ENCODE results near the gene MUC16.
"Not testable (repeated sequence)": the region's sequence is repeated elsewhere in the genome, so short reads cannot be mapped to it uniquely, and the experiment has no call there.

MUC16 gene

DNA sequence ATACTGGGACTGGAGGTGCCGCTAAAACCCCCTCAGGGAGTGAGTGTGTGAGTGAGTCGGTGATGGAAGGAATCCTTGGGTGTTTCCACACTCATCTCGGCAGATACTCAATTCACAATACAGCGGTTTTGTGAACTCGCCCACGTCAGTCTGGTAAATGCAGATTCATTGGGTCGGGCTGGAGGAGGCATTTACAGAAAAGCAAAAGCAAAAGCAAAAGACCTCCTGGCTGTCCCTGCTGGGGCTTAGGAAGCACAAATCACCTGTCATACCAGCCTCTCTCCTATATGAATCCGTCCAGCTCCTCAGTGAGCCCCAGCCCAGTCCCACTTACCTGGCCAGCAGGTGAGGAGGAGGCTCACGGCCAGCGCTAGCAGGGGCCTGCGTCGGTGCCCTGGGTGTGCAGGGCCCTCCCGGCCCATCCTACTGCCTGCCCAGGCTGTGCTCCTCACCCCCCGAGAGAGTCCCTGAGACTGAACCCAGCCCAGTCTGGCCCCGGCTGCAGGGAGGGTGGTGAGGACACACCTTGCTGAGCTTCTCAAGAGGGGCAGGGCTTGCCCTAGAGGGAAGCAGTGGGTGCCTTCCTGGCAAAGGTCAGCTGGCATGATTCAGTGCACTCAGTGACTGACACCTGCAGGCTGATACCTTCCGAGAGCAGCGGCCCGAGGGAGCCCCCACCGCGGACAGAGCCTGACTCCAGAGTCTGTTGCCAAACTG lies at the start of gene MUC16:
TSS of gene MUC16 (minus strand) at position 475 of the 717 bp plus-strand sequence.
- DNase-seq (ENCODE audit: low spot score) = no peak

DNA sequence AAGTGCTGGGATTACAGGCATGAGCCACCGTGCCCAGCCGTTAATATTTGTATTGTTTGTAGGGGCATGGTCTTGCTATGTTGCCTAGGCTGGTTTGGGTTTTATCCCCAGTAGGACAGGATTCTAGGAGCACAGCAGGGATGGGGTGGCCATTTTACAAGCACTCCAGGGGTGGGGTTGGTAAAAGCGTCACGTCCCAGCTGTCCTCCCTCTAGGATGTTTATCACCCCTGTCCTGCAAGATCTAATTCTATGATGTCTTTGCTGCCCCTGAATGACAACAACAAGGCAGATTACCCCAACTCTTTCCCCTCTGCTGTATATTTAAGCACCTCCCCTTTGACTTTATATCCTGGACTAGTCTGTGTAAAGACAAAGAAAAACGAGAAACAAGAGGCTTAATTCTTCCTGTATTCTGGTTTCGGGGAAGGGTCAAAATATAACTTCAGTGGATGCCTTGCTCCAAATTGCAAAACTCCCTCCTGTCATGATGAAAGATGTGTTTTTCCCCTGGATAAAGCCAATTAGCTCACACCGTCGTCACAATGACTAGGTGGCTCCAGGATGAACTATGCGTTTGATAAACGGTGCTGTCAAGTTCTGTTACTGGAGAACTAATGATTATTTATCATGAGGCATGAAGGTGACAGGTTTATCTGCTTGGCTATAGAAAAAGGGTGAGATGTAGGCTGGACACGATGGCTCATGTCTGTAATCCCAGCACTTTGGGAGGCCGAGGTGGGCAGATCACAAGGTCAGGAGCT lies 48.9 kb upstream of the MUC16 start:
- no peak for DNase-seq (ENCODE audit: low spot score)

DNA sequence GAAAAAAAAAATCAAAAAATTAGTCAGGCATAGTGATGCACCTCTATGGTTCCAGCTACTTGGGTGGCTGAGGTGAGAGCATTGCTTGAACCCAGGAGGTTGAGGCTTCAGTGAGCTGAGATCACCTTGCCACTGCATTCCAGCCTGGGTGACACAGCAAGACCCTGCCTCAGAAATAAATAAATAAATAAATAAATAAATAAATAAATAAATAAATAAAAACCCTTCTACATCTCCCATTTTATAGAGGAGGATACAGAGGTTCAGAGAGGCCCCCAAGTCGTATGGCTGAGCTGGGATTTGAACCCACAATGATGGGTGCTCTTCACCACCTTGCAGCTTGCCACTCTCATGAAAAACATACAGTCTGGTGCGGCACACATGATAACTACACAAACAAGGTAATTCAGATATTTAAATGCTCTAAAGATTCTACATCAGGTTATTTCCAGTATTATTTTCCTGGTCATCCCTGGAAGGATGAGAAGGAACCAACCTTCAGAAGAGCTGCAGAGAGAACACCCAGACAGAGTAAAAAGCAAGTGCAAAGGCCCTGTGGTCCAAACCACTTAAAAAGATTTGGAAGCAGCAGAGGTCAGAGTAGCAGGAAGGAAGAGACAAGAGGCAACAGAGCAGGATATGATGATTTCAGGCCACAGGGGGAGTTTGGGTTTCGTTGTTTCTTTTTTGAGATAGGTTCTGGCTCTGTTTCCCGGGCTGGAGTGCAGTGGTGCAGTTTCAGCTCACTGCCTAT lies 47.5 kb upstream of the MUC16 start:
- no peak for DNase-seq (ENCODE audit: low spot score)

DNA sequence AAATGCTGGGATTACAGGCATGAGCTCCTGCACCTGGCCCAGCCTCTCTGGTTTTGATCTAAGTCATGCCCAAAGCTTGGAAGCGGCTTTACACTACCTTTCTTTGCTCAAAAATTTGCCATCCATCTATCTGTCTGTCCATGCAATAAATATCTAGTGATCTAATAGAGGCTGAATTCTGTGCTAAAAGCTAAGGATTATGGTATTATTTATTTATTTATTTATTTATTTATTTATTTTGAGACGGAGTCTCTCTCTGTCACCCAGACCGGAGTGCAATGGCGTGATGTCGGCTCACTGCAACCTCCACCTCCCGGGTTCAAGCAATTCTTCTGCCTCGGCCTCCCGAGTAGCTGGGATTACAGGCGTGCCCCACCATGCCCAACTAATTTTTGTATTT lies 45.9 kb upstream of the MUC16 start:
- DNase-seq (ENCODE audit: low spot score) = not testable (repeated sequence)

DNA sequence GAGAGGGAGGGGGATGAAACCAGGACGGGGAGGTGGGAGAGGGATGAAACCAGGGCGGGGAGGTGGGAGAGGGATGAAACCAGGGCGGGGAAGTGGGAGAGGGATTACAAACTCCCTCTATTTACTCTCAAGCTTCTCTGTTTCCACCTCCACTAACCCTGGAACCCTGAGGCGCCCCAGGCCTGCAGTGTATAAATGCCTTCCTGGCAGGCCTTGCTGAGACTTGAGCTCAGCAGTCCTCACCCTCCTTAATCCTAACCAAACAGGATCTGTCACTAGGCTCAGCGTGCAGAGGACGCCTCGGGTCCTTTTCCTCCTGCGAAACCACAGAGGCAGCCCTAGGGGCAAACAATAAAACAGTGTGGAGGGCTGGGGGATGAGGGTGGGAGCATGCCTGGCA lies 44.6 kb upstream of the MUC16 start:
- DNase-seq (ENCODE audit: low spot score) = no peak

DNA sequence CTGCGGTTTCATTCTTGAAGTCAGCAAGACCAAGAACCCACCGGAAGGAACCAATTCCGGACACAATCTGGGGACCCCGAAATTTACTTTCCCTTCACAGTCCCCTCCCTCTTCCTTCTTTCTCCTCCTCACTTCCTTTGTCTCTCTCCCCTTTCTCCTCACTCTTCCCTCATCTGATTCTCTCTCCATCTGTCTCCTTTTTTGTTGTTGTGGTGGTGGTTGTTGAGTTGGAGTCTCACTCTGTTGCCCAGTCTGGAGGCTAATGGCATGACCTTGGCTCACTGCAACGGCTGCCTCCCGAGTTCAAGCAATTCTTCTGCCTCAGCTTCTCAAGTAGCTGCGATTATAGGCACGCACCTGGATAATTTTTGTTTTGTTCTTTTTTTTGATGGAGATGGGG lies 44.0 kb upstream of the MUC16 start:
- no peak for DNase-seq (ENCODE audit: low spot score)

DNA sequence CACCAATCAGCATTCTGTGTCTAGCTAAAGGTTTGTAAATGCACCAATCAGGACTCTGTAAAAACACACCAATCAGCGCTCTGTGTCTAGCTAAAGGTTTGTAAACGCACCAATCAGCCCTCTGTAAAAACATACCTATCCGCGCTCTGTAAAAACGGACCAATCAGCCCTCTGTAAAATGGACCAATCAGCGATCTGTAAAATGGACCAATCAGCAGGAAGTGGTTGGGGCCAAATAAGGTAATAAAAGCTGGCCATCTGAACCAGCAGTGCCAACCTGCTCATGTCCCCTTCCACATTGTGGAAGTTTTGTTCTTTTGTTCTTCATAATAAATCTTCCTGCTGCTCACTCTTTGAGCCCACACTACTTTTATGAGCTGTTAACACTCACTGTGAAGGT lies 43.5 kb upstream of the MUC16 start:
- not testable (repeated sequence) for DNase-seq (ENCODE audit: low spot score)

DNA sequence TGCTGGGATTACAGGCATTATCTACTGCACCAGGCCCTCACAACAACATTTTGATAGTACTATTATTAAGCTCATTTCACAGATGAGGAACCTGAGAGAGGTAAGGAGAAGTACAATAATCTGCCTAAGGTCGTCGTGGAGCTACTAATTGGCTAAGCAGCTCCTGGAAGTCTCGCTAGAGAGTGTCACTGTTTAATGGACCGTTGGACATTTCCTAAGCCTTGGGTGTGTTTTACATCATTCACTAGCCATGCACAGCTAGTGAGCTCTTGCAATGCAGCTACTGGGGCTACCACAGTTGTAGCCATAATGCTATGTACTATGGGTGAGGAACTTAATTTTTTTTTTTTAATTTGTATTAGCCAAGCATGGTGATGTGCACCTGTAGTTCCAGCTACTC lies 42.7 kb upstream of the MUC16 start:
- DNase-seq (ENCODE audit: low spot score) = no peak

DNA sequence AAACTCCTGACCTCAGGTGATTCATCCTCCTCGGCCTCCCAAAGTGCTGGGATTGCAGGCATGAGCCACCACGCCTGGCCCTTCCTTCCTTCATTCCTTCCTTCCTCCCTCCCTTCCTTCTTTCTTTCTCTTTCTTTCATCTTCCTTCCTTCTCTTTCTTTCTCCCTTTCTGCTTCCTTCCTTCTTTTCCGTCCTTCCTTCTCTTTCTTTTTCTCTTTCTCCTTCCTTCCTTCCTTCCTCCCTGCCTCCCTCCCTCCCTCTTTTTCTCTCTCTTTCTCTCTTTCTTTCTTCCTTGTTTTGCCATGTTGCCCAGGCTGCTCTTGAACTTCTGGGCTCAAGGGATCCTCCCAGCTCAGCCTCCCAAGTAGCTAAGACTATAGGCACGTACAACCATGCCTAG lies 36.5 kb upstream of the MUC16 start:
- no peak for DNase-seq (ENCODE audit: low spot score)

DNA sequence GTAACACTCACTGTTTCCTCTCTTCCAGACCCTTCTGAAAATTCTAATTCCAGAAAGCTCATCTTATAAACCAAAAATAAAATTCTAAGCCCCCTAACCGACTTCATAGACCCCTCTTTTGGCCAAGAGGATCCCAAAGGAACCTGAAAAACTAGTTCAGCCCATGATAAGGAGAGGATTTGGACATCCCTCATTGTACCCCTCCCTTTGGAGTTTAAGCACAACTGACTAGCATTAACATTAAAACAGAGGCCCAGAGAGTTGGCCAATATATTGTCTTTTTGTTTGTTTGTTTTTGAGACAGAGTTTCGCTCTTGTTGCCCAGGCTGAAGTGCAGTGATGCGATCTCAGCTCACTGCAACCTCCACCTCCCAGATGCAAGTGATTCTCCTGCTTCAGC lies 34.2 kb upstream of the MUC16 start:
- DNase-seq (ENCODE audit: low spot score) = no peak

DNA sequence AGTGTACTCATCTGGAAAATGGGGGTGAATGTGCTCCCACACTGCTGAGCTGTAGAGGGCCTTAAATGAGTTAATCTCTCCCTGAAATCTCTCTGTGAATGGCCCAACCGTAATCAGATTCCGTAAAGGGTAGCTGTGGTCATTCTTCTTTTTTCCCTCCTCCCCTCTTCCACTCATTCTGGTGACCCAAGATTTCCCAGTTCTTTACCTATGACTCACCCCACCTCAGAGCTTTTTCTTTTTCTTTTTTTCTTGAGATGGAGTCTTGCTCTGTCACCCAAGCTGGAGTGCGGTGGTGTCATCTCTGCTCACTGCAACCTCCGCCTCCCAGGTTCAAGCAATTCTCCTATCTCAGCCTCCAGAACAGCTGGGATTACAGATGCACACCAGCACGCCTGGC lies 33.3 kb upstream of the MUC16 start:
- DNase-seq (ENCODE audit: low spot score) = no peak

DNA sequence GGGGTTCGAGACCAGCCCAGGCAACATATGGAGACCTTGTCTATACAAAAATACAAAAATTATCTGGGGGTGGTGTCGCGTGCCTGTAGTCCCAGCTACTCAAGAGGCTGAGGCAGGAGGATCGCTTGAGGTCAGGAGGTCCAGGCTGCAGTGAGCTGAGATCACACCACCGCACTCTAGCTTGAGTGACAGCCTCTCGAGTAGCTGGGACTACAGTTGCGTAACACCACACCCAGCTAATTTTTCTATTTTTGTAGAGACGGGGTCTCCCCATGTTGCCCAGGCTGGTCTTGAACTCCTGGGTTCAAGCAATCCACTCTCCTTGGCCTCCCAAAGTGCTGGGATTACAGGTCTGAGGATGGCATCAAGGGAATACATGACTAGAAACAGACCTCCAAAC lies 30.8 kb upstream of the MUC16 start:
- no peak for DNase-seq (ENCODE audit: low spot score)

DNA sequence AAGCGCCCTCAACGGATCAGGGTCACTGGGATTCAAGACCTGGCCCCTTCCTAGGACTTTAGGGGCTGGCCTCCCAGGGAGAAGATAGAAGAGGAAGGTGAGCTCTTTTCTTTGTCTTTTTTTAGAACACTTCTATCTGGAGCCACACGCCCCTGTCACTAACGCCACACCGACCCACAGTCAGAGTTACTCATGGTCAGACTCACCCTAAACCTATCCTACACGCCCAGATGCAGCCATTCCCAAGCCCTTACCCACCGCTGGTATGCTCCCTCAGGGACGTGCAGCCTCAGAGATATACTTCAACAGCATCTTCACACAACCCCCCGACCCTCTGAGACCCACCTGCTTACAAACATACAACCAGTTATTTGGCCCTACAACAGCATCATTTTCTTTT lies 29.9 kb upstream of the MUC16 start:
- DNase-seq (ENCODE audit: low spot score) = no peak

DNA sequence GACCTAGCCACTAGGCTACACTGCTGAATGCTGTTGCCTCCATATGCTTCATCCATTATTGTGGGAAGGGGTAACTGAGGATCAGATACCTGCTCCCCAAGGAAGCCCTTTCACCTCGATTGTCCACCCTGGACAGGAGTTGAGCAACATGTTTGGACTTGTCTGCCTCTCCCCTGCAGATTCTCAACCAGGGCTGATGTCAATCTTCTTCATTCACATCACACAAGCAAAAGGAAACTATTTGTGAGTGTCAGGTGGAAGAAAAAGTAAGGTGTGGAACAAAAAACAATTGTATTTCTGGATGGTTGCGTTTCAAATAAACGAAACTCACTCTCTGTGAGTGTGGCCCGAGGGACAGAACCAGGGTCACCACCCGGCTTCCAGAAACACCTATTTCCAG lies 29.5 kb upstream of the MUC16 start:
- no peak for DNase-seq (ENCODE audit: low spot score)

DNA sequence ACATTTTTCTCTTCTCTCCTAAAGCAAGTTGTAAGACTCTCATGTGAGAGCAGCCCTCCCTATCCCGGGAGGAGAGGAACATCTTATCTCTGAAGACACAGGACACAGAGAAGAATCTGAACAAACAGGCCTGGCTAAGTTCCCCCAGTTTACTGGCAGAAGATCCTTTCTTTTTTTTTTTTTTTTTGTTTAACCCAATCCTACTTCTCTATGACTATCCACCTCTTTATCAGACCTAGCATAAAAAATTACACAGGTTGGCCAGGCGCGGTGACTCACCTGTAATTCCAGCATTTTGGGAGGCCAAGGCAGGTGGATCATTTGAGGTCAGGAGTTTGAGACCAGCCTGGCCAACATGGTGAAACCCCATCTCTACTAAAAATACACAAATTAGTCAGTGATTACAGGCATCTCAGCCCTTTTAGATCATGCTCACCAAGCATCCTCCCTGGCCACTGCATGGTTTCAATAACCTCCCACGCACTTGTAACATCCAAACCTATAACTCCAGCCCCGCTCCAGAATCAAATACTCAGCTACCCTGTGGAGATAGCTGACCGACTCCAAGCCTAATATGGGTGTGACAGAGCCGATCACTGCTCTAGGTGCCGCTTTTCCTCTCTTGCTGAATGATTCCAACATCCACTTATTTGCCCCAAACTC lies 27.3 kb upstream of the MUC16 start:
- no peak for DNase-seq (ENCODE audit: low spot score)

DNA sequence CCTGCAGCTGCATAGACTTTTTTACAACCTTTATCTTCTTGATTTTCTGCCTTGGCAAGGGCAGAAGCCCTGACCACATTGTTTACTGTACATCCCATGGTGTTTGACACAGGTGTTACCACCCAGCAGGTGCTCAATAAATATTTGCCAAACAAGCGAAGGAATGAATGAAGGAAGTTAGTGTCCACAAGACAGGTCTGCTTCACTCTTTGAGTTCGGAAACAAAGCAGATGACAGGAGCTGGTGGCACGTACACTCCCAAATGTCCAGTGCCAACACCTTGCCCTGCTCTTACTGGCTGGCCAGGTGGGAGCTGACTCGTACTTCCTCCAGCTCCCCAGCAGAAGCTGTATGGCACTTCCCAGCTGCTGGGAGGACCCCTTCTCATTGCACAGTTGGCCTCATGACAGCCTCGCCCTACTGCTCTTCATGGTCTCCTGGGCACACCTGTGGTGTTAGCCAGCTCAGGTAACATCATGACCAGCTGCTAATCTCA lies 22.0 kb upstream of the MUC16 start:
- DNase-seq (ENCODE audit: low spot score) = no peak

DNA sequence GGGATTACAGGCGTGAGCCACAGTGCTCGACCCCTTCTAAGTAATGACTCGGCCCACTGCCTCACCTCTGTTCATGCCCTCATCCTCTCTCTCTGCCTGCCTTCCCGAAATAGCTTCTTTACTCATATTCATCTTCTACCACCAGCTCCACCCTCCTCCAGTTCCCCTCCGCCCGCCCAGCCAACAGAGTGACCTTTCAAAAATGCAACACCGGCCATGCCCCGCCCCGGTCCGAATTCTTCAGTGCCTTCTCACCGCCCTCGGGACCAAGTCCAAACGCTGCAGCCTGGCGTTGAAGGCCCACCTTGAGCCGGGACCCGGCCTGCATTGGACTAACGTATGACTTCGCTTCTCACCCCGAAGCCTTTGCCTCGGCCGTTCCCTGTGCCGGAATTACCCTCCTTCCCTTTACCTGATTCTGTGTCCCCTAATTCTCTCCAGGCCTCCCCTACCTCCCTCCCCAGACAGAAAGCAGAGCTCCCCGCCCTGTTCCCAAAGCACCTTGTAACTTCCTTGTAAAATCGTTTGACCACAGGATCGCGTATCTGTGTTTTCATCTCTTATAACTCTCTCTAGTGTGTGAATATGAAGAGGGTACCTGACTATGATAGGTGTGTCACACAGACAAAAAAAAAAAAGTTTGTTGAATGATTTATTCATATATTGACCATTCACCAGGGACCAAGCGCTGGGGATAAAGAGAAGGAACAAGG lies 8.1 kb upstream of the MUC16 start:
- no peak for DNase-seq (ENCODE audit: low spot score)

DNA sequence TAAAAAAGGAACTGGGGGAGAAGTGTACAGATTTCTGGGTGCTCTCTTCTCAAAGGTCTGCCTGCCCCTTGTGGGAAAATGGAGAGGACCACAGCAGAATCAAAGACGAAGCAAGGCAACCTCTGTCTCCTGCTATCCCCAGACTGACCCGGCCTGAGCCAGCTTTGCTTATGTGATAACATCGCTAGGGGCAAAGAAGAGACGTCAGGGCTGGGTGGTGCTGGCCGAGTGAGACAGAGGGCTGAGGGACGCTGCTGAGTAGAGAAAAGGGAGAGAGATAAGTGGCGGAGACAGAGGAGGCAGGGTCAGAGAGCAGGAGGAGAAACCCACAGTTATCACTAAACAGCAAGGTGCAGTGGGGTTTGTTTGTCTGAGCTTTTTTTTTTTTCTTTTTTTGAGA lies 4.6 kb upstream of the MUC16 start:
- DNase-seq (ENCODE audit: low spot score) = no peak

DNA sequence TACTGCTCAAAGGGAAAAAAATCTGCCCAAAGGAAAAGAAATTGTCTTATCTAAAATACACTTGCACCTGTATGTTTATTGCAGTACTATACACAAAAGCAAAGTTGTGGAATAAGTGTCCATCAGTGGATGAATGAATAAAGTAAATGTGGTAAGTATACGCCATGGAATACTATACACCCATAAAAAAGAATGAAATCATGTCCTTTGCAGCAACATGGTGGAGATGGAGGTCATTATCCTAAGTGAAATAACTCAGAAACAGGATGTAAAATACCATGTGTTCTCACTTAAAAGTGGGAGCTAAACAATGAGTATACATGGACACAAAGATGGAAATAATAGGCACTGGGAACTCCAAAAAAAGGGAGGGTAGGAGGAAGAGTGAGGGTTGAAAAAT lies 3.8 kb upstream of the MUC16 start:
- no peak for DNase-seq (ENCODE audit: low spot score)

DNA sequence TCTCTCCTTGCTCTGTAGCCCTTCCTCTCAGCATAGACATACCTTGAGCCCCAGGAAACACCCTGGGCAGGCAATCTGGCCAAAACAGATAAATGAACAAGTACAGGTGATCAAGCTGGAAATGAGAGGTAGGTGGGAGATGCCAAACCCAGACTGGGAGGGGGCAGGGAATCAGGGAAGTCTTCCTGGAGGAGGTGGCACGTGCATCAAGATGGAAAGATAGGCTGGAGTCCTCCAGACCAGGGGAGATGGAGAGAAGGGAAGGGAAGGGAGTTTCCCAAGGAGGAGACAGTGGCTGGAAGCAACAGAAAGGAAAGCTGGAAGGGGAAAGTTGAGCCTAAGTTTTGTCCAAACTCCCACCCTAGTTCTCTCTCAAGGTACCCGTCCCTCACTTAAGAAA lies 1.7 kb upstream of the MUC16 start:
- no peak for DNase-seq (ENCODE audit: low spot score)

DNA sequence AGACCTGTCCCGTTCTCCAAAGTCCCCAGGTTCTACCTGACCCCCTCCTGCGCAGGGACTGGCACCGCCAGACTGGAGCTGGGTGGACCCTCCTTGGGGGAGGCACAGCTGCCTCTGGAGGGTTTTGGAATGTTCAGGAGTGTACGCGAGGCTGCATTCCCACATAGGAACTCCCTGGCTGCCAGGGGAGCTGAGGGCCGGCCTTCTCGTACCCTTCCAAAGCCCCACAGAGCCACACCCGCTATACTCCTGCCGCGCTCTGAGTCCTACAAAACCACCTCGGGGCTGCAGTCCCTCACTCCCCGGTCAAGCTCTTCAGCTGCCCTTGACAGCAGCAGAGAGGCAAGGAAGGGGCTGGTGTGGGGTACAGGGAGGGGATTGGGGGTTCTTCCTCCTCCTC lies 484 bp upstream of the MUC16 start:
- DNase-seq (ENCODE audit: low spot score) = no peak

DNA sequence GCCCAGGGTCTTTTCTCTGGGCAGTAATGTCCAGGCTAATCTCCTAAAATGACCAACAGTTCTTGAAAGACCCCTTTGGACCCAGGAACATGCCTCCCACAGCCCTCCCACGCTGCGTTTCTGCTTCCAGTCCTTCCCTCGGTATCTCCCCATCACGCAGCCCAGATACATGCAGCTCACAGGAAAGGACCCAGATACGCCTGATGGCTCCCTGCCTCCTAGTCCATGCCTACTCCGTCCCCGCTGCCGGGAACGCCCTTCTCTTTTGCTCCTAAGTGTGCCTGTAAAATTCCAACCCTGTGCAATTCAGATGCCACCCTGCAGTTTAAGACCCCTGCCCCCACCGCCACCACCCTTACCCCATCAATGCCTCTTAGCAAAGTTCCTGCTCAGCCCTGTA lies 778 bp downstream of the MUC16 start:
- DNase-seq (ENCODE audit: low spot score) = no peak

Measured in activated CD4-positive, alpha-beta T cell treated with anti-CD3 and anti-CD28 coated beads, Interleukin-2, Interleukin-4, amounts not matched to agents 100 ng/mL and 50 ng/mL, durations not matched to agents 16 hours and 8 hours (primary cell).